Measurements from ENCODE around the gene TCF4.

- TF ChIP-seq POLR2A (IDR thresholded peaks at IDR 0.05) (no peak), CTCF (IDR thresholded peaks at IDR 0.05) (no peak), POLR2AphosphoS5 (IDR thresholded peaks at IDR 0.05) (peak in 1 of 3 donors; percentile 19), EP300 (IDR thresholded peaks at IDR 0.05) (no peak)
Measured at GRCh38 chr18:55401638-55402191, 186.3 kb downstream of the TCF4 start.

Measured in suprapubic skin (tissue), 4 donors.